SK-N-SH (cell line): ENCODE data around the gene ACSF3. TPM values are rescaled to one million over a fixed set of nuclear protein-coding genes. Genes with fewer than 3 reads are reported as not detected.

Source experiments
- CTCF ChIA-PET: fragments of 300-600, 350-600 bp; formaldehyde crosslinking; extraction: SDS; loops from one replicate; lab custom pipeline; 2021; lab: Yijun Ruan, JAX
- POLR2A ChIA-PET: fragments of 350-600 bp; sonication (Branson Sonifier 250); formaldehyde crosslinking; extraction: SDS; loops from one replicate; lab custom pipeline; 2020; ENCODE audit warnings: antibody characterized with exemption, inconsistent platforms; lab: Yijun Ruan, JAX
- DNase-seq: peaks from one replicate; pipeline ENCODE4 v3.0.0; 2012
- H2AFZ ChIP-seq: fragments of 200-600 bp; sonication (generic); 2 replicates; pipeline ENCODE4 v1.8.1; 2016; ENCODE audit warnings: antibody characterized with exemption, mild to moderate bottlenecking, low read depth
- H3F3A ChIP-seq: fragments of 200-600 bp; sonication (generic); replicated peaks from 2 replicates; pipeline ENCODE3; 2016; ENCODE audit warnings: antibody characterized with exemption, mild to moderate bottlenecking; ENCODE audit not compliant: insufficient read depth
- H3K27ac ChIP-seq, 2 experiments: fragments of 200-500 bp in 1 of 2; fragments of 200-600 bp in 1 of 2; sonication (Bioruptor generic) in 1 of 2; sonication (generic), shearing (Covaris generic) in 1 of 2; 2 replicates each; pipeline versions ENCODE4 v1.5.1 to v1.6.1; 2014 to 2016; ENCODE audit warnings: low read depth in 2 of 2, inconsistent platforms in 1 of 2, low read length in 1 of 2, mild to moderate bottlenecking in 1 of 2, mixed read lengths in 1 of 2
- H3K27me3 ChIP-seq: fragments of 200-600 bp; sonication (generic), shearing (Covaris generic); 2 replicates; pipeline ENCODE4 v1.6.1; 2016; ENCODE audit warnings: mixed run types; ENCODE audit not compliant: insufficient read depth
- H3K36me3 ChIP-seq, 2 experiments: fragments of 200-500 bp in 1 of 2; fragments of 200-600 bp in 1 of 2; sonication (Bioruptor generic) in 1 of 2; sonication (generic) in 1 of 2; replicated peaks in 1 of 2; 2 replicates each; pipeline versions ENCODE3 to v1.5.1; 2014 to 2016; ENCODE audit warnings: low read length in 1 of 2, mild to moderate bottlenecking in 1 of 2; ENCODE audit not compliant: insufficient read depth in 2 of 2, control insufficient read depth in 1 of 2
- H3K4me1 ChIP-seq, 2 experiments: fragments of 200-500 bp in 1 of 2; fragments of 200-600 bp in 1 of 2; sonication (Bioruptor generic) in 1 of 2; sonication (generic), shearing (Covaris generic) in 1 of 2; 2 replicates each; pipeline versions ENCODE4 v1.5.1 to v1.6.1; 2014 to 2016; ENCODE audit warnings: low read depth in 1 of 2, low read length in 1 of 2, mixed run types in 1 of 2; ENCODE audit not compliant: insufficient read depth in 2 of 2, control insufficient read depth in 1 of 2
- H3K4me2 ChIP-seq: fragments of 200-600 bp; sonication (generic), shearing (Covaris generic); 2 replicates; pipeline ENCODE4 v1.6.1; 2017; ENCODE audit warnings: mixed run types
- H3K4me3 ChIP-seq, 2 experiments: fragments of 200-500 bp in 1 of 2; fragments of 200-600 bp in 1 of 2; sonication (Bioruptor generic) in 1 of 2; sonication (generic), shearing (Covaris generic) in 1 of 2; 2 replicates each; pipeline versions ENCODE4 v1.5.1 to v1.8.1; 2014 to 2016; ENCODE audit warnings: low read depth in 2 of 2, inconsistent platforms in 1 of 2, low read length in 1 of 2, mild to moderate bottlenecking in 1 of 2, mixed read lengths in 1 of 2, moderate library complexity in 1 of 2
- H3K79me2 ChIP-seq: fragments of 200-600 bp; sonication (generic); 2 replicates; pipeline ENCODE4 v1.8.1; 2017; ENCODE audit warnings: mild to moderate bottlenecking; ENCODE audit not compliant: insufficient read depth
- H3K9ac ChIP-seq: fragments of 200-600 bp; sonication (generic); 2 replicates; pipeline ENCODE4 v1.6.1; 2017; ENCODE audit warnings: mixed run types
- H3K9me2 ChIP-seq: fragments of 200-600 bp; sonication (generic); 2 replicates; pipeline ENCODE4 v1.6.1; 2017; ENCODE audit warnings: mixed run types
- H3K9me3 ChIP-seq: fragments of 200-600 bp; sonication (generic); 2 replicates; pipeline ENCODE4 v1.6.1; 2017; ENCODE audit warnings: mixed run types, mild to moderate bottlenecking, moderate library complexity
- H4K20me1 ChIP-seq: fragments of 200-600 bp; sonication (generic); 2 replicates; pipeline ENCODE4 v1.6.1; 2017; ENCODE audit warnings: mild to moderate bottlenecking, mixed run types; ENCODE audit not compliant: insufficient read depth
- FOXM1 ChIP-seq: IDR thresholded peaks from 2 replicates; pipeline ENCODE4 v1.4.0; 2012; ENCODE audit warnings: low read depth, mild to moderate bottlenecking
- GABPA ChIP-seq: IDR thresholded peaks from 2 replicates; pipeline ENCODE4 v1.4.0; 2012; ENCODE audit warnings: low read depth, mild to moderate bottlenecking
- GATA2 ChIP-seq: sonication (generic); formaldehyde crosslinking; IDR thresholded peaks from 2 replicates; pipeline ENCODE4 v1.5.0; 2020; ENCODE audit warnings: mild to moderate bottlenecking, missing genetic modification reagents
- JUND ChIP-seq: IDR thresholded peaks from 2 replicates; pipeline ENCODE4 v1.4.0; 2012
- MEF2A ChIP-seq: IDR thresholded peaks from 2 replicates; pipeline ENCODE4 v1.4.0; 2012; ENCODE audit warnings: low read depth, borderline replicate concordance
- MXI1 ChIP-seq: IDR thresholded peaks from 2 replicates; pipeline ENCODE4 v1.6.1; 2012; ENCODE audit warnings: mild to moderate bottlenecking, low read depth, low read length, improper control_type of control experiment
- POLR2AphosphoS5 ChIP-seq: IDR thresholded peaks from 2 replicates; pipeline ENCODE4 v1.6.1; 2012; ENCODE audit warnings: low read depth, low read length
- RAD21 ChIP-seq: IDR thresholded peaks from 2 replicates; pipeline ENCODE4 v1.6.1; 2012; ENCODE audit warnings: mild to moderate bottlenecking, low read length
- RCOR1 ChIP-seq: fragments of 150-350 bp; IDR thresholded peaks from 2 replicates; pipeline ENCODE4 v1.6.1; 2017; ENCODE audit warnings: antibody characterized with exemption, low read length
- SMC3 ChIP-seq: IDR thresholded peaks from 2 replicates; pipeline ENCODE4 v1.6.1; 2012; ENCODE audit warnings: low read depth, low read length, improper control_type of control experiment
- TAF1 ChIP-seq: IDR thresholded peaks from 2 replicates; pipeline ENCODE4 v1.6.1; 2012; ENCODE audit warnings: low read depth, mild to moderate bottlenecking, low read length, moderate library complexity, borderline replicate concordance
- WGBS: methylation state at CpG from one replicate; pipeline ENCODE4 v1.1.6; 2017; ENCODE audit warnings: low lambda C conversion rate; 5-methylcytosine and 5-hydroxymethylcytosine counted together
- polyA plus RNA-seq, 3 experiments: library from polyadenylated mRNA; depleted of rRNA; stranded (reverse); fragments of >200 nt; gene quantifications; 2 replicates each; pipeline ENCODE4 v1.2.3, GENCODE V29; 2012
- TF ChIP-seq, protein P1 (sequence below): fragments of 150-350 bp; IDR thresholded peaks from 2 replicates; pipeline ENCODE4 v1.6.1; 2016; ENCODE audit warnings: mild to moderate bottlenecking, low read depth, low read length
- TF ChIP-seq, protein P2 (sequence below): IDR thresholded peaks from 2 replicates; pipeline ENCODE4 v1.6.1; 2012; ENCODE audit warnings: mild to moderate bottlenecking, low read depth, low read length, moderate library complexity

ACSF3 gene
- polyA plus RNA-seq, 1 of the 3 experiments (the other 2 are of a cell fraction), result 18.8 TPM

DNA sequence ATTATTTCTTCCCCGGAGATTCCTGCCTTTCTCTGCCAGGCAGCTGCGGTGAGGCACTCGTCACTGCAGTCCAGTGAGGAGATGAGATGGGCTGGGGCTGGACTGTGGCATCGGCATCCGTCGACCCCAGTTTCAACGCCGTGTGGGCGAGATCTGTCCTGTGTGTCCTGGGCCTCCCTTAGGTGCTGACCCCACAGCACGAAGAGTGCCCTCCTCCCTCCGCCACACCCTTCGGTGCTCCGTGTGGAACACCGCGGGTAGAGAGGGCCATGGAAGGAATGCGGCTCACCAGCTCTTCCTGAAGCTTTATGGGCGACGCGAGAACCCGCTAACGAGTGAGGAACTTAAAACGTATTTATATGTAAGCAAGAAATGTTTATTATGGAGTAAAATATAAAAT is 17.6 kb downstream of the ACSF3 start:
- H3K27ac ChIP-seq, result no peak overlapping the region
- 97% methylated on average over 18 of the region's 22 CpGs for WGBS
- H3K9me3 ChIP-seq, result no peaks in the 10 kb centered on the region
- H3K27me3 ChIP-seq, result no peaks in the 10 kb centered on the region
- H3K4me1 ChIP-seq, result no peaks in the 10 kb centered on the region
- H3K4me2 ChIP-seq, result no peak overlapping the region
- H3K4me3 ChIP-seq, result no peak overlapping the region
- H3K9ac ChIP-seq, result no peak overlapping the region
- no peaks in the 10 kb centered on the region for H4K20me1 ChIP-seq
- H2AFZ ChIP-seq, result no peak overlapping the region
- H3F3A ChIP-seq, result no peaks in the 10 kb centered on the region
- no peaks in the 10 kb centered on the region for H3K9me2 ChIP-seq
- no peak for TF ChIP-seq SMC3
- no peak for TF ChIP-seq MXI1
- TF ChIP-seq RCOR1, result no peak
- TF ChIP-seq POLR2AphosphoS5, result no peak
- H3K79me2 ChIP-seq, result no peaks in the 10 kb centered on the region
- ChIA-PET CTCF (no interaction called here), POLR2A (no interaction called here)
- no peak for DNase-seq
- H3K36me3 ChIP-seq, result peaks cover 0 to 44% of the 10 kb centered on the region in 2 experiments

DNA sequence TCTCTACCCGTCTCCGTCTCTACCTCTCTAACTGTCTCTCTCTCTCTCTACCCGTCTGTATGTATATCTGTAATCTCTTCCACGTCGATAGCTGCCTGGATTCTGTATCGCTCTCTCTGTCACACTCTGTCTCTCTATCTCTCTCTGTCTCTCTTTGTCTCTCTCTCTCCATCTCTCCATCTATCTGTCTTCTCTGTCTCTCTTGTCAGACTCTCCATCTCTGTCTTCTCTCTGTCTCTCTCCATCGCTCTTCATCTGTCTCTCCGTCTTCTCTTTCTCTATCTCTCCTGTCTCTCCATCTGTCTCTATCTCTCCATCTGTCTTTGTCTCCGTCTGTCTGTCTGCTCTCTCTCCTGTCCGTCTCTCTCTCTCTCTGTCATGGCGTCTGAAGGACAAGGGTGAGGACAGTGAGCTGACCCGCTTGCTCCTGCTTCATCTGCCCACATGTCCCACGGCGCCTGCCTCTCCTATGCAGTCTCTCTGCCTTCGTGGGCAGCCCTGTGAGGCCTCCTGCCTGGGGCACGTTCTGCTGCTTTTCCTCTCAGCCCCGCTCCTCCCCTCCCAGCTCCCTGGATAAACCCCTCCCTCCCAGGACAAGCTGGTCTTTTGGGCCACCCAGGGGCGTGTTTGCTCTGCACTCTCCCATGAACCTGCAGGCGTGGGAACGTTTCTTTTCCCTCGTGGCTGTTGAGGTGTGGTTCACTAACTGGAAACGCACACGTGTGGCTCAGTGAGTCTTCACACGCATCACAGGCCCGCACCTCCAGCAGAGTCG is 18.9 kb downstream of the ACSF3 start:
- H3K4me3 ChIP-seq, result no peak overlapping the region
- CTCF ChIA-PET, result no interaction called here
- no peaks in the 10 kb centered on the region for H3K79me2 ChIP-seq
- H3K9me3 ChIP-seq, result no peaks in the 10 kb centered on the region
- no peaks in the 10 kb centered on the region for H3F3A ChIP-seq
- H3K9me2 ChIP-seq, result no peaks in the 10 kb centered on the region
- WGBS, result 92% methylated on average over 24 of the region's 26 CpGs
- H3K27me3 ChIP-seq, result no peaks in the 10 kb centered on the region
- no peak overlapping the region for H3K4me2 ChIP-seq
- TF ChIP-seq MEF2A (no peak), FOXM1 (no peak), JUND (no peak)
- H4K20me1 ChIP-seq, result no peaks in the 10 kb centered on the region
- H2AFZ ChIP-seq, result no peak overlapping the region
- no peak overlapping the region for H3K9ac ChIP-seq
- no peaks in the 10 kb centered on the region for H3K4me1 ChIP-seq
- no peak overlapping the region for H3K27ac ChIP-seq
- POLR2A ChIA-PET, result no interaction called here
- DNase-seq, result no peak
- peaks cover 0 to 53% of the 10 kb centered on the region in 2 experiments for H3K36me3 ChIP-seq

DNA sequence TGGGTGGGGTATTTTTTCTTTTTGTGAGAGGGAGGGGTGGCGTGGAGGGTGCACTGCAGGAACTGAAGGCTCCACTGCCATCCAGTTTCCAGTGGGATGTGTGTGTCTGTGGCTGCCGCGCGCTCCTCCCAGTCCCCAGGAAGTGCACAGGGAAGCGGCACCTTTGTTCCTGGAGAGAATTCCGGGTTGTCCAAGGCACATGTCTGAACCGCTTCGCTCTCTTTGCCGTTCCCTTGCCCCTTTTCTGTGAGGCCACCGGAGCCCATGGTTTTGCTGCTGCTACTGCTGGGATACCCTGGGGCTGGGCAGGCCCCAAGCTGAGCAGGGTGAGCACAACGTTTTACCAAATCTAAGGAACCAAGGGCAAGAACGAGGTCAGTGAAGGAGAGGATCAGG is 19.5 kb downstream of the ACSF3 start:
- CTCF ChIA-PET, result no interaction called here
- no peak overlapping the region for H3K4me2 ChIP-seq
- no peak overlapping the region for H3K4me3 ChIP-seq
- WGBS, result 94% methylated on average over 9 of the region's 12 CpGs
- H3K27ac ChIP-seq, result no peak overlapping the region
- H3K36me3 ChIP-seq, result peaks cover 0 to 56% of the 10 kb centered on the region in 2 experiments
- H3K9ac ChIP-seq, result no peak overlapping the region
- H3K4me1 ChIP-seq, result no peaks in the 10 kb centered on the region
- H3F3A ChIP-seq, result no peaks in the 10 kb centered on the region
- no peak for TF ChIP-seq RAD21
- TF ChIP-seq, protein P1, sequence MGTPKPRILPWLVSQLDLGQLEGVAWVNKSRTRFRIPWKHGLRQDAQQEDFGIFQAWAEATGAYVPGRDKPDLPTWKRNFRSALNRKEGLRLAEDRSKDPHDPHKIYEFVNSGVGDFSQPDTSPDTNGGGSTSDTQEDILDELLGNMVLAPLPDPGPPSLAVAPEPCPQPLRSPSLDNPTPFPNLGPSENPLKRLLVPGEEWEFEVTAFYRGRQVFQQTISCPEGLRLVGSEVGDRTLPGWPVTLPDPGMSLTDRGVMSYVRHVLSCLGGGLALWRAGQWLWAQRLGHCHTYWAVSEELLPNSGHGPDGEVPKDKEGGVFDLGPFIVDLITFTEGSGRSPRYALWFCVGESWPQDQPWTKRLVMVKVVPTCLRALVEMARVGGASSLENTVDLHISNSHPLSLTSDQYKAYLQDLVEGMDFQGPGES, result no peak
- TF ChIP-seq, protein P2, sequence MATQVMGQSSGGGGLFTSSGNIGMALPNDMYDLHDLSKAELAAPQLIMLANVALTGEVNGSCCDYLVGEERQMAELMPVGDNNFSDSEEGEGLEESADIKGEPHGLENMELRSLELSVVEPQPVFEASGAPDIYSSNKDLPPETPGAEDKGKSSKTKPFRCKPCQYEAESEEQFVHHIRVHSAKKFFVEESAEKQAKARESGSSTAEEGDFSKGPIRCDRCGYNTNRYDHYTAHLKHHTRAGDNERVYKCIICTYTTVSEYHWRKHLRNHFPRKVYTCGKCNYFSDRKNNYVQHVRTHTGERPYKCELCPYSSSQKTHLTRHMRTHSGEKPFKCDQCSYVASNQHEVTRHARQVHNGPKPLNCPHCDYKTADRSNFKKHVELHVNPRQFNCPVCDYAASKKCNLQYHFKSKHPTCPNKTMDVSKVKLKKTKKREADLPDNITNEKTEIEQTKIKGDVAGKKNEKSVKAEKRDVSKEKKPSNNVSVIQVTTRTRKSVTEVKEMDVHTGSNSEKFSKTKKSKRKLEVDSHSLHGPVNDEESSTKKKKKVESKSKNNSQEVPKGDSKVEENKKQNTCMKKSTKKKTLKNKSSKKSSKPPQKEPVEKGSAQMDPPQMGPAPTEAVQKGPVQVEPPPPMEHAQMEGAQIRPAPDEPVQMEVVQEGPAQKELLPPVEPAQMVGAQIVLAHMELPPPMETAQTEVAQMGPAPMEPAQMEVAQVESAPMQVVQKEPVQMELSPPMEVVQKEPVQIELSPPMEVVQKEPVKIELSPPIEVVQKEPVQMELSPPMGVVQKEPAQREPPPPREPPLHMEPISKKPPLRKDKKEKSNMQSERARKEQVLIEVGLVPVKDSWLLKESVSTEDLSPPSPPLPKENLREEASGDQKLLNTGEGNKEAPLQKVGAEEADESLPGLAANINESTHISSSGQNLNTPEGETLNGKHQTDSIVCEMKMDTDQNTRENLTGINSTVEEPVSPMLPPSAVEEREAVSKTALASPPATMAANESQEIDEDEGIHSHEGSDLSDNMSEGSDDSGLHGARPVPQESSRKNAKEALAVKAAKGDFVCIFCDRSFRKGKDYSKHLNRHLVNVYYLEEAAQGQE, result no peak
- TF ChIP-seq TAF1, result no peak
- no peak for TF ChIP-seq GATA2 (CRISPR knock-in tag)
- no peak for TF ChIP-seq GABPA
- no peaks in the 10 kb centered on the region for H3K27me3 ChIP-seq
- H3K9me3 ChIP-seq, result no peaks in the 10 kb centered on the region
- H2AFZ ChIP-seq, result no peak overlapping the region
- H3K9me2 ChIP-seq, result no peaks in the 10 kb centered on the region
- DNase-seq, result no peak
- no peaks in the 10 kb centered on the region for H4K20me1 ChIP-seq
- no peaks in the 10 kb centered on the region for H3K79me2 ChIP-seq
- POLR2A ChIA-PET, result no interaction called here
